Cortex of kidney (tissue), 1 donor: Measurements from ENCODE around the gene CD47.

Source experiments
- DNase-seq: peaks from one replicate; lab custom pipeline; 2025; lab: John Stamatoyannopoulos, UW

The CD47 gene

GRCh38 chr3:108013141-108014055, 77.4 kb downstream of the CD47 start:
- no peak for DNase-seq

DNA sequence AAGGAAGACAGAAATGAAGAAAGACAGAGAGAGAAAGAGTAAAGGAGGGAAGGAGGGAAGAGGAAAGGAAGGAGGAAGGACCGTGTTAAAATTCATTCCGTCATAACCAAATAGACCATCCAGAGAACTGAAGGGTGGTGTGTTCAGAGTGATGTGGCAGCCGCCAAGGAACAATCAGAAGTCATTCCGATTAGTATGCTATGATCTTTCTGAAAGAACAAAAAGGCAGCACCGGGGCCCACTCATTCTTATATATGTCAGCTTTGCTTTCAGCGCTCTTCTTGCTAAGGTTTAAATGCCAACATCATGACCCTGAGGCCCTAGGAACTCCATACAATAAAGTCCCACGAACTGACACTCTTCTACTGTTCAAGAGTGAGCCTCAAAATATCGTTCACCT, 78.5 kb downstream of the CD47 start:
- no peak for DNase-seq

DNA sequence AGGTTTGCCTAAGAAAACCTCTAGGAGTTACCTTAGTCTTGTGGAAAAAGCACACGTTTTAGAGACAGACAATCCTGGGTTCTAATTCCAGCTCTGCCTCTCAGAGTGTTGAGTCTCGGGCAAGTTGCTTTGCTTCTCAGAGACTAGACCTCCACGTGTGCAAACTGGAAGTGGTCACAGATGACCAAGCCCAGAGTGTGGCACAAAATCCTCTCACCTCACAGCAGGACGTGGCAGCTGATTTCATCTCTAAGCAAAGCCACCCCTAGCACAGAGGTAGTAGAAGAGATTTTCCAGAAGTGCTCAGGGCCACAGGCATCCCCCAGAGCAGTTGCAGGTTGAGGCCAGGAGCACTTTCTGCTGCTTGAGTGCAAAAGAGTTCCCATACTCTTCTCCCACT, 79.2 kb downstream of the CD47 start:
- DNase-seq: no peak

DNA sequence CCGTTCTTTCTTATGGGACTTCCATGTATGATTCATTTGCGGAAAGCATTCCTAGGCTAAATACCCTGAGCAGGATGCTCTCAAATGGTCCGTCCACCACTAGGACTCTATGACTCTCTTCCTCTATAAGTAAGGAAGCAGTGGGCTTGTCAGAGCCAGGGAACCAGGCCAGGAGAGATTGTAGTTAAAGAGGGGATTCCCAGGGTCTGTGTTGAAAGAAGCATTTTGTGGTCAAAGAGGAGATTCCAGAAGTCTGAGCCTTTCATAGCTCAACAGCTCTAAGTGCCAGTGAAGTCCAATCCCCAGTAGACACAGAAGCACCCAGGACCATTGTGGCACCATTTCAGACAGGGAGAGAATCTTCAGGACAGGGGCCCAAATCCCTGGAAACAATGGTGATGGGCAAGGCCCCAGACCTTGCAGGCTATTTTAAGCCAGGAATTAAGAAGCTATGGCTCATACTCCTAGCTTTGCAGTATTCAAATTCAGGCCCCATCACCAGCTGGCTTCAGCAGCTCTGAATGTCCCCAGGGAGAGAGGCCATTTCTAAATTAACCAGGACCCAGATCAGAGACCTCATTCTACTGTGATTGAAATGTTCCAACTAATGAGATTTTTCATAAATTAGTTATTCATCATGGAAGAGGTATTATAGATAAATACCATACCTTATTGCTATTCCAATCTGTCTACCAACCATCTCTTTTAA, 81.7 kb downstream of the CD47 start:
- DNase-seq: no peak

DNA sequence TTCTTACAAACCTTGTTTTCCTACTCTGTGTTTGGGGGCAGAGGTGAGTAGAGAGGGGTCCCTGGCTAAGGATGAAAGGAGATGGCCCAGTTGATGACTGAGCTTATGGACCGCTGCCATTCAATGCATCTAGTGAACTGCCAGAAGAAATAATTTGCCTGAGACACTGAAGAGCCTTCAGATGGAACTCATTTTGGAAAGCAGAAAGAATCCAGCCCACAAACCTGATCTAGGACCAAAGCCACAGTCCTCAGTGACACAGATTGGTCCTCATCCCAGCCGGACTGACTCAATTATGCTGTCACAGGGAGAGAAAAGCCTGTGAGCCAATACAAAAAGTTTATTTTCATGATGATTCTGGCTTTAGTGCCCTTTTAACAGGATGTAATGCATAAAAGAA, 82.7 kb downstream of the CD47 start:
- DNase-seq: no peak

DNA sequence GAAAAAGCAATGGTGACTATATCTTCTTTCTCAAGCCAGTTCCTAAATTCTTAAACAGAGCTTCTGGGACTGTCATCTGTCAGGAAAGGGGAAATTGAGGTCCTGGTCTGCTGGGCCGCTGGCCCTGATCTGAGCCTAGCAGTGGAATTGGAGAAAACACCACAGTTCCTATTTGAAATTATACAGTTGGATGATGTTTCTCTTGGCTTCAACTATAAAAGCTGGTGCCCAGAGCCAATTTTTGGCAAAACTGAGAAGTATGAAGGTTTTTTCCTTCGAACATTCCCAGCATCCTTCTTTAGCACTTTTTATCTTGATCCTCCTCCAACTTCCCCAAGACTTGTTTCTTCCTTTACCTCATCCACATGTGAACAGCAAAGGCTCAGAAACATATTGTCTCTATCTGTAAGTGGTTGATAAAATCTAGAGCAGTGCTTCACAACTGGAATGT, 83.9 kb downstream of the CD47 start:
- no peak for DNase-seq

GRCh38 chr3:108006077-108006771, 84.6 kb downstream of the CD47 start:
- no peak for DNase-seq

DNA sequence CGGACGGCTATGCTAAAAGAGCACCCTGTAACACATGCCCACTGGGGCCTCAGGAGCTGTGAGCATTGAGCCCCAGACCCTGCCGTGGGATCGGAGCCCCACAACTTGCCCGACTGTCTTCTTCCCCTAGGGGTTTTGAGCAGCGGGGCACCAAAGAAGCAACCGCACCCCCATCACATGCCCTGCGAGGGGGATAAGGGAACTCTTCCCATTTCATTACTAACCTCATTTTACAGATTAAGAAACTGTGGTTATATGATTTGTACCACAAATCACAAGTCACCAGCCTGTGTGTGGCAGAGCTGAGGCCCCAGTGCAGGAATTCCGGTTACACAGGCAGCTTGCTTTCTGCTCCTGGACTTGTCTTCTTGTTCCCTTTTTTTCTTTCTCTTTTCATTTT, 86.2 kb downstream of the CD47 start:
- no peak for DNase-seq

DNA sequence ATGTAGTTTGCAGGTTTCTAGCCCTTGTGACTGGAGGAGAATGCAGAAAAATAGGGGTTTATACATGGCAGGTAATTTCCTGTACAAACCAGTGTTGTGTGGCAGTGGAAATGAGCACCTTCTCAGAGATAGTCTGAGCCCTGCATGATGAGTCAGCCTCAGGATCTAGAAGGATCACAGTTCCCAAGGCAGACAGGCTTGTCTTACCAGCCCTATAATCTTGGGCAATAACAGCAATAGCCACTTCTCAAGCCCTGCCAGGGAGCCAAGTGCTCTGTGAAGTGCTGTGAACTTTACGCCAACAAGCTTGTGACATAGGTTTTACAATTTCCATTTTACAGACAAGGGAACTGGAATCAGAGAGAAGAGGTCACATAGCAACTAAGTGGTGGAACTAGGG, 89.4 kb downstream of the CD47 start:
- DNase-seq: no peak

- DNase-seq: no peak
These were observed 91.5 kb downstream of the CD47 start for GRCh38 chr3:107999215-107999775.

- DNase-seq: no peak
These were observed 93.2 kb downstream of the CD47 start for GRCh38 chr3:107997671-107998070.

GRCh38 chr3:107995823-107996222, 95.0 kb downstream of the CD47 start:
- DNase-seq: no peak

- no peak for DNase-seq
These were observed 95.7 kb downstream of the CD47 start for GRCh38 chr3:107994956-107995715.

- DNase-seq: no peak
These were observed 96.7 kb downstream of the CD47 start for GRCh38 chr3:107994181-107994580.

DNA sequence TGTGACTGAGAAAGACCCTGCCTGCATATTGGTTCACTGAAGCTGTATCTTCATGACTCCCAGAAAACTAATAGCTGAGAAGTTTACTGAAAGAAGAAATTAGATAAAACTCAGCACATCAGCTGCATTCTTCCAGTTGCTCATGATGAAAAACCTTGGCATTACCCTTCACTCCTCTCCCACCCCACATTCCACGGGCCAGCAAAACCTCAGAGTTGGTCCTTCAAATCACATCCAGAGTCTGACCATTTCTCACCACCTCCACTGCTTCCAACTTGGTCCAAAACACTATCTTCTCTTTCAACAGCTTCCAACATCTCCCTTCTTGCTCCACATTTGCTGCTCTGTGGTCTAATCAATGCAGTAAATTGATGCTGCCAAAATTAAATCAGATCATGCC, 97.1 kb downstream of the CD47 start:
- no peak for DNase-seq
